Psoas muscle (tissue), 8 donors: ENCODE data around the gene FOXO1. TPM values are rescaled to one million over a fixed set of nuclear protein-coding genes. Genes with fewer than 3 reads are reported as not detected.

ENCODE experiments used
- ATAC-seq, 4 donors: fragments of 200-7000 bp; cut with Tn5 transposase; one replicate each; pipeline ENCODE4 v1.9.1; 2020; ENCODE audit warnings: moderate library complexity in 3 of 4, mild to moderate bottlenecking in 2 of 4
- DNase-seq, 2 donors: peaks; one replicate each; pipeline ENCODE4 v3.0.0-alpha.2; 2020
- H3K27ac ChIP-seq: fragments of 200-600 bp; one replicate; pipeline ENCODE4 v1.8.0; 2022
- H3K27me3 ChIP-seq, 3 donors: fragments of 200-600 bp in 1 of 3; one replicate each; pipeline versions ENCODE4 v1.6.1 to v1.8.0; 2013 to 2022; ENCODE audit warnings: low read length in 2 of 3, mild to moderate bottlenecking in 2 of 3, moderate library complexity in 1 of 3; ENCODE audit not compliant: insufficient read depth in 3 of 3
- H3K36me3 ChIP-seq, 2 donors: fragments of 200-600 bp in 1 of 2; one replicate each; pipeline versions ENCODE4 v1.6.1 to v1.8.0; 2013 to 2022; ENCODE audit warnings: low read depth in 1 of 2, mild to moderate bottlenecking in 1 of 2, moderate library complexity in 1 of 2; ENCODE audit not compliant: insufficient read depth in 1 of 2
- H3K4me1 ChIP-seq: fragments of 200-600 bp; one replicate; pipeline ENCODE4 v1.8.0; 2022
- H3K4me3 ChIP-seq: fragments of 200-600 bp; one replicate; pipeline ENCODE4 v1.8.0; 2022; ENCODE audit warnings: mild to moderate bottlenecking
- H3K9me3 ChIP-seq: fragments of 200-600 bp; one replicate; pipeline ENCODE4 v1.8.0; 2022
- WGBS, 3 donors: extraction: QIAGEN DNeasy Blood & Tissue Kit; methylation state at CpG; one replicate each; pipeline versions ENCODE4 v1.1.6 to v1.1.7; 2013; 5-methylcytosine and 5-hydroxymethylcytosine counted together
- intact Hi-C, 2 donors: fragments of 100-400 bp; cut with DNase I; formaldehyde crosslinking; loops; one replicate each; pipeline versions ENCODE4 v1.11.0 to v1.14.2; 2022
- polyA plus RNA-seq, 3 donors: library from polyadenylated mRNA; stranded (reverse); fragments of 200-250 nt; gene quantifications; one replicate each; pipeline ENCODE4 v1.2.3, GENCODE V29; 2013
- total RNA-seq, 4 donors: library from RNA; stranded (reverse); fragmentation: NEBNext Ultra II Directional in 2 of 4; extraction: Animal tissue kit (Norgen Biotek cat#: 25700) in 2 of 4; gene quantifications; one replicate each; pipeline versions ENCODE4 v1.2.1 to v1.2.4, GENCODE V29; 2021 to 2023
- TF ChIP-seq, protein P1 (sequence below): fragments of 200-600 bp; IDR thresholded peaks from one replicate; pipeline ENCODE4 v1.8.0; 2022; ENCODE audit warnings: antibody characterized with exemption
- donor health status: healthy with polysubstance abuse.
- donor health status: DM: no; HTN: no; CAD: no; lungs with moderate emphysema.
- donor health status: Bipolar disorder and iron deficiency.
- donor health status: healthy.
- donor health status: DM: yes; HTN: yes; CAD: no.
- donor health status: DM: no; HTN: no; CAD: no.
- donor health status: DM: no; HTN: no; CAD: no.
- donor health status: DM: yes; HTN: yes; CAD: no.

Gene FOXO1
- total and polyA plus RNA-seq, 7 donors = 23.8 to 160 (median 68.3) TPM

GRCh38 chr13:40600149-40600751 is 66.2 kb downstream of the FOXO1 start:
- intact Hi-C loops = no loop called here
- peak overlapping the region; percentile 90 for H3K27ac ChIP-seq
- no peaks in the 10 kb centered on the region for H3K9me3 ChIP-seq
- H3K4me1 ChIP-seq = peaks cover 98% of the 10 kb centered on the region
- WGBS, 3 donors = 88 to 93% (median 91%) methylated on average over 5 of the region's 5 CpGs
- H3K4me3 ChIP-seq = no peak overlapping the region
- no peak for DNase-seq
- no peak for ATAC-seq
- TF ChIP-seq, protein P1, sequence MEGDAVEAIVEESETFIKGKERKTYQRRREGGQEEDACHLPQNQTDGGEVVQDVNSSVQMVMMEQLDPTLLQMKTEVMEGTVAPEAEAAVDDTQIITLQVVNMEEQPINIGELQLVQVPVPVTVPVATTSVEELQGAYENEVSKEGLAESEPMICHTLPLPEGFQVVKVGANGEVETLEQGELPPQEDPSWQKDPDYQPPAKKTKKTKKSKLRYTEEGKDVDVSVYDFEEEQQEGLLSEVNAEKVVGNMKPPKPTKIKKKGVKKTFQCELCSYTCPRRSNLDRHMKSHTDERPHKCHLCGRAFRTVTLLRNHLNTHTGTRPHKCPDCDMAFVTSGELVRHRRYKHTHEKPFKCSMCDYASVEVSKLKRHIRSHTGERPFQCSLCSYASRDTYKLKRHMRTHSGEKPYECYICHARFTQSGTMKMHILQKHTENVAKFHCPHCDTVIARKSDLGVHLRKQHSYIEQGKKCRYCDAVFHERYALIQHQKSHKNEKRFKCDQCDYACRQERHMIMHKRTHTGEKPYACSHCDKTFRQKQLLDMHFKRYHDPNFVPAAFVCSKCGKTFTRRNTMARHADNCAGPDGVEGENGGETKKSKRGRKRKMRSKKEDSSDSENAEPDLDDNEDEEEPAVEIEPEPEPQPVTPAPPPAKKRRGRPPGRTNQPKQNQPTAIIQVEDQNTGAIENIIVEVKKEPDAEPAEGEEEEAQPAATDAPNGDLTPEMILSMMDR = no peak
- H3K36me3 ChIP-seq = no peaks in the 10 kb centered on the region
- no peaks in the 10 kb centered on the region for H3K27me3 ChIP-seq

DNA sequence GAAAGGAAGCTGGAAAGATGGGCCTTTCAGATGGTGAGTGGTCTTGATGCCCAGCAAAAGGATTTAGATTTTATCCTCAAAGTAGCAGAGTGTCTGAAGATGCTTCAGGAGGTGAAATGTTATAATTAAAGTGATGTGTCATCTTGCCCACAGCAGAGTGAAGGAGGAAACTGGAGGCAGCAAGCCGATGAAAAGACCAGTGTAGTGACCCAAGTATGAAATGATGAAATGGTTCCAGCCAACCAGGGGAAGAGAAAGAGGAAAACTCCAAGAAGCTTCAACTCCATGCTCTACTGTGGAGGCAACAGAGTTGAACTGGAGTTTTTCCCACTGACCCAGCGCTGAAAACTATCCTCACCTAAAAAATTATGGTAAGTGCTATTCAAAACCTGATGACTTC is 66.7 kb downstream of the FOXO1 start:
- peak overlapping the region; percentile 90 for H3K27ac ChIP-seq
- no peak overlapping the region for H3K4me3 ChIP-seq
- H3K9me3 ChIP-seq = no peaks in the 10 kb centered on the region
- no peaks in the 10 kb centered on the region for H3K36me3 ChIP-seq
- DNase-seq = no peak
- intact Hi-C loops = loop anchor here in 1 of 2 donors (10.0 kb wide), 1 partner anchor 255 kb away; no protein-coding TSS in a partner anchor
- peaks cover 94% of the 10 kb centered on the region for H3K4me1 ChIP-seq
- H3K27me3 ChIP-seq = no peaks in the 10 kb centered on the region
- TF ChIP-seq, protein P1 = no peak
- 45 to 85% (median 61%) methylated on average over 2 of the region's 2 CpGs for WGBS, 3 donors
- ATAC-seq = peak; percentile 15 to 57 (median 28)

DNA sequence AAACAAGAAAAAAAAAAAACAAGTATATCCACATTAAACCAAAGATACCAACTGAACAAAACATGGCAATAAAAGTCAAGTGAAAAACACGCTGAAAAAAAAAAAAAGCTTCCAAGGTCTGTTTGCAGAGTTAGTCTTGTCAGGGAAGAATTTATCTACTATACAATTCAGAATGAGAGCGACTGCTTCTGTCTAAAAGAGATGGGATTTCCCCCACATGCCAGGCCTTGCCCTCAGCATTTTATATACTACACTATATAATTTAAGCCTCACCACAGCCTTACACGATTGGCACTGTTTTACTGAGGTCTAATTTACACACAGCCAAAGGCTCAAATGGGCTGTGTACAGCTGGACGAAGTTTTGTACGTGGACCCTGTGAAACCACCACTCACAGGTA is 67.3 kb downstream of the FOXO1 start:
- Histone ChIP-seq H3K36me3 (no peaks in the 10 kb centered on the region), H3K27me3 (no peaks in the 10 kb centered on the region), H3K9me3 (no peaks in the 10 kb centered on the region), H3K4me1 (peaks cover 94% of the 10 kb centered on the region), H3K27ac (peak overlapping the region; percentile 90), H3K4me3 (no peak overlapping the region)
- intact Hi-C loops = loop anchor here in 1 of 2 donors (10.0 kb wide), 1 partner anchor 254 kb away; no protein-coding TSS in a partner anchor
- peak in 1 of 4 donors; percentile 3 for ATAC-seq
- TF ChIP-seq, protein P1 = no peak
- WGBS, 3 donors = 60 to 86% (median 69%) methylated on average over 5 of the region's 5 CpGs
- no peak for DNase-seq

- ATAC-seq (peak; percentile 71 to 79 (median 78)), DNase-seq (peak in 1 of 2 donors; percentile 75)
- intact Hi-C loops = loop anchor here in 1 of 2 donors (10.0 kb wide), 1 partner anchor 254 kb away; no protein-coding TSS in a partner anchor
- TF ChIP-seq, protein P1 = no peak
- 15 to 43% (median 31%) methylated on average over 1 of the region's 1 CpG for WGBS, 3 donors
- Histone ChIP-seq H3K9me3 (no peaks in the 10 kb centered on the region), H3K36me3 (no peaks in the 10 kb centered on the region), H3K4me3 (peak overlapping the region; percentile 31), H3K4me1 (peaks cover 95% of the 10 kb centered on the region), H3K27me3 (no peaks in the 10 kb centered on the region), H3K27ac (peak overlapping the region; percentile 90)
These were observed 67.9 kb downstream of the FOXO1 start for GRCh38 chr13:40598569-40598968.
